Measurements from ENCODE around the gene NUFIP2.

GRCh38 chr17:29283496-29283895, 10.5 kb downstream of the NUFIP2 start:
- TF ChIP-seq, protein P1, sequence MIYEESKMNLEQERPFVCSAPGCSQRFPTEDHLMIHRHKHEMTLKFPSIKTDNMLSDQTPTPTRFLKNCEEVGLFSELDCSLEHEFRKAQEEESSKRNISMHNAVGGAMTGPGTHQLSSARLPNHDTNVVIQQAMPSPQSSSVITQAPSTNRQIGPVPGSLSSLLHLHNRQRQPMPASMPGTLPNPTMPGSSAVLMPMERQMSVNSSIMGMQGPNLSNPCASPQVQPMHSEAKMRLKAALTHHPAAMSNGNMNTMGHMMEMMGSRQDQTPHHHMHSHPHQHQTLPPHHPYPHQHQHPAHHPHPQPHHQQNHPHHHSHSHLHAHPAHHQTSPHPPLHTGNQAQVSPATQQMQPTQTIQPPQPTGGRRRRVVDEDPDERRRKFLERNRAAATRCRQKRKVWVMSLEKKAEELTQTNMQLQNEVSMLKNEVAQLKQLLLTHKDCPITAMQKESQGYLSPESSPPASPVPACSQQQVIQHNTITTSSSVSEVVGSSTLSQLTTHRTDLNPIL (CRISPR knock-in tag; IDR thresholded peaks at IDR 0.05; ENCODE audit: low read depth): no peak
- no peak for TF ChIP-seq SNAI2 (CRISPR knock-in tag; IDR thresholded peaks at IDR 0.05)
- TF ChIP-seq, protein P2, sequence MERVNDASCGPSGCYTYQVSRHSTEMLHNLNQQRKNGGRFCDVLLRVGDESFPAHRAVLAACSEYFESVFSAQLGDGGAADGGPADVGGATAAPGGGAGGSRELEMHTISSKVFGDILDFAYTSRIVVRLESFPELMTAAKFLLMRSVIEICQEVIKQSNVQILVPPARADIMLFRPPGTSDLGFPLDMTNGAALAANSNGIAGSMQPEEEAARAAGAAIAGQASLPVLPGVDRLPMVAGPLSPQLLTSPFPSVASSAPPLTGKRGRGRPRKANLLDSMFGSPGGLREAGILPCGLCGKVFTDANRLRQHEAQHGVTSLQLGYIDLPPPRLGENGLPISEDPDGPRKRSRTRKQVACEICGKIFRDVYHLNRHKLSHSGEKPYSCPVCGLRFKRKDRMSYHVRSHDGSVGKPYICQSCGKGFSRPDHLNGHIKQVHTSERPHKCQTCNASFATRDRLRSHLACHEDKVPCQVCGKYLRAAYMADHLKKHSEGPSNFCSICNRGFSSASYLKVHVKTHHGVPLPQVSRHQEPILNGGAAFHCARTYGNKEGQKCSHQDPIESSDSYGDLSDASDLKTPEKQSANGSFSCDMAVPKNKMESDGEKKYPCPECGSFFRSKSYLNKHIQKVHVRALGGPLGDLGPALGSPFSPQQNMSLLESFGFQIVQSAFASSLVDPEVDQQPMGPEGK (CRISPR knock-in tag; IDR thresholded peaks at IDR 0.05; ENCODE audit: borderline replicate concordance): no peak
- TF ChIP-seq ARNTL (CRISPR knock-in tag; IDR thresholded peaks at IDR 0.05; ENCODE audit: borderline replicate concordance, low read depth): no peak
- no peak for TF ChIP-seq BACH2 (CRISPR knock-in tag; IDR thresholded peaks at IDR 0.05; ENCODE audit: borderline replicate concordance)
- no peak for TF ChIP-seq OSR1 (CRISPR knock-in tag; IDR thresholded peaks at IDR 0.05)
- TF ChIP-seq, protein P3, sequence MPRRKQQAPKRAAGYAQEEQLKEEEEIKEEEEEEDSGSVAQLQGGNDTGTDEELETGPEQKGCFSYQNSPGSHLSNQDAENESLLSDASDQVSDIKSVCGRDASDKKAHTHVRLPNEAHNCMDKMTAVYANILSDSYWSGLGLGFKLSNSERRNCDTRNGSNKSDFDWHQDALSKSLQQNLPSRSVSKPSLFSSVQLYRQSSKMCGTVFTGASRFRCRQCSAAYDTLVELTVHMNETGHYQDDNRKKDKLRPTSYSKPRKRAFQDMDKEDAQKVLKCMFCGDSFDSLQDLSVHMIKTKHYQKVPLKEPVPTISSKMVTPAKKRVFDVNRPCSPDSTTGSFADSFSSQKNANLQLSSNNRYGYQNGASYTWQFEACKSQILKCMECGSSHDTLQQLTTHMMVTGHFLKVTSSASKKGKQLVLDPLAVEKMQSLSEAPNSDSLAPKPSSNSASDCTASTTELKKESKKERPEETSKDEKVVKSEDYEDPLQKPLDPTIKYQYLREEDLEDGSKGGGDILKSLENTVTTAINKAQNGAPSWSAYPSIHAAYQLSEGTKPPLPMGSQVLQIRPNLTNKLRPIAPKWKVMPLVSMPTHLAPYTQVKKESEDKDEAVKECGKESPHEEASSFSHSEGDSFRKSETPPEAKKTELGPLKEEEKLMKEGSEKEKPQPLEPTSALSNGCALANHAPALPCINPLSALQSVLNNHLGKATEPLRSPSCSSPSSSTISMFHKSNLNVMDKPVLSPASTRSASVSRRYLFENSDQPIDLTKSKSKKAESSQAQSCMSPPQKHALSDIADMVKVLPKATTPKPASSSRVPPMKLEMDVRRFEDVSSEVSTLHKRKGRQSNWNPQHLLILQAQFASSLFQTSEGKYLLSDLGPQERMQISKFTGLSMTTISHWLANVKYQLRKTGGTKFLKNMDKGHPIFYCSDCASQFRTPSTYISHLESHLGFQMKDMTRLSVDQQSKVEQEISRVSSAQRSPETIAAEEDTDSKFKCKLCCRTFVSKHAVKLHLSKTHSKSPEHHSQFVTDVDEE (CRISPR knock-in tag; IDR thresholded peaks at IDR 0.05): no peak
- no peak for TF ChIP-seq GLIS3 (CRISPR knock-in tag; IDR thresholded peaks at IDR 0.05)
- no peak for TF ChIP-seq ZFP30 (CRISPR knock-in tag; IDR thresholded peaks at IDR 0.05)
- TF ChIP-seq ZNF565 (CRISPR knock-in tag; conservative IDR thresholded peaks at IDR 0.05; ENCODE audit: low read depth): no peak
- no peak for TF ChIP-seq TOX (CRISPR knock-in tag; IDR thresholded peaks at IDR 0.05; ENCODE audit: borderline replicate concordance)

Measured in SK-N-SH treated with all-trans-retinoic acid at 6 μM for 48 hours (cell line).